ENCODE data around the gene OR51T1. TPM values are rescaled to one million over a fixed set of nuclear protein-coding genes. Genes with fewer than 3 reads are reported as not detected.

OR51T1 gene, protein sequence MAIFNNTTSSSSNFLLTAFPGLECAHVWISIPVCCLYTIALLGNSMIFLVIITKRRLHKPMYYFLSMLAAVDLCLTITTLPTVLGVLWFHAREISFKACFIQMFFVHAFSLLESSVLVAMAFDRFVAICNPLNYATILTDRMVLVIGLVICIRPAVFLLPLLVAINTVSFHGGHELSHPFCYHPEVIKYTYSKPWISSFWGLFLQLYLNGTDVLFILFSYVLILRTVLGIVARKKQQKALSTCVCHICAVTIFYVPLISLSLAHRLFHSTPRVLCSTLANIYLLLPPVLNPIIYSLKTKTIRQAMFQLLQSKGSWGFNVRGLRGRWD
- total RNA-seq, result not detected

GRCh38 chr11:4881860-4882500 lies at the start of gene OR51T1:
Gene OR51T1, plus strand, starts transcription at chr11:4881900. Its CDS starts 0 bp downstream, at chr11:4881900.

DNA sequence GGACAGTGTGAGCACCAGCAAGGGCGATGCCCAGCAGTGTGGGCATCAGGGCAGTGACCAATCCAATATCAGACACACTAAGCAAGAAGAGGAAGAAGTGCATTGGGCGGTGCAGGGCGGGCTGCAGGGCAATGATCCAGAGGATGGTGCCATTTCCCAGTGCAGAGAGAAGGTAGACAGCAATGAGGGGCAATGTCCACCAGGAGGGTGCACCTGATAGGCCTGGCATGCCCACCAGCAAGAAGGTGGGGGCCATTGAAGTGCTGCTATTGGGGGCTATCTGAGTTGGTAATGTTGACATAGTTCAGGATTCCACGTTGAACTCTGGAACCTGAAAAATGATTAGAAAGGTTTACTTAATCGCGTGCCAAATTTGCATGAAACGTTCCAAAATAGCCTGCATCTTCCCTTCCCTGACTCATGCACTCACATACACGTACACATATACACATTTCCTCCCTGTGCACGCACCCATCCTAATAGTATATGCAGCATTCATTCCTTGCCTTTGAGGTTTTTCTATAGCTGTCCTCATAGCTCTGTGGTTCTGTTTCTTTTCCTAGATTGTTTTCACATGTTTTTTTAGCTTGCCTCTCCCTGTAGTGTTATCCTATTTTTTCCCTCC lies 32.7 kb upstream of the OR51T1 start, which contains the start of gene OR51S1:
Gene OR51S1, minus strand, starts transcription at position 301 of the 625 bp plus-strand sequence. Its CDS starts 0 bp downstream, at position 301.

GRCh38 chr11:4903484-4903883 lies 21.8 kb downstream of the OR51T1 start, which contains the start of gene OR51A7:
Gene OR51A7, plus strand, starts transcription at chr11:4903783. Its CDS starts 3,587 bp downstream, at chr11:4907370.

DNA sequence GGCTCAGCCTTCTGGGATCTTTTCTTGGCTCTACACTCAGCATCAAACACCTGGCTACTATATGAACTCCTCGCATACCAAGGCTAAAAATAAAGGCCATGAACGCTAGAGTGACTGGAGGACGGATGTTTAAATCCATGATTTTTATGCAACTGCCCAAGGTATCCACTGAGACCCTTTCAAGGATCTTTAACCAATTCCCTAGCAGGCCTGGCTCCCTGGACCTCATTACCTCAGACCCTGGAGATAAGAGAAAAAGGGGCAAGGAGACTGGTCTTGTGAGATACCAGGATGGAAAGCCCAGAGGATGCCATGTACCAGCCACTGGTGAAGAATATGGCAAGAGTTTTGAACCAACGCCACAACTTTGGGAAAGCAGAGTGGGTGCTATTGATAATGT lies 37.5 kb downstream of the OR51T1 start, which contains the start of gene OR51G2:
Gene OR51G2, minus strand, starts transcription at position 101 of the 400 bp plus-strand sequence. CDS start 3,687 bp downstream, outside the sequence.

GRCh38 chr11:4924239-4924638 lies 42.5 kb downstream of the OR51T1 start, which contains the start of gene OR51G1:
Gene OR51G1, minus strand, starts transcription at chr11:4924339. Its CDS starts 0 bp downstream, at chr11:4924339.

Other genes with a start within 250 kb of the OR51T1 start
- not detected for gene OR51D1, start 244.4 kb upstream of the OR51T1 start, total RNA-seq
- not detected for gene OR51E1, start 237.9 kb upstream of the OR51T1 start, total RNA-seq
- not detected for gene OR51E2, start 184.0 kb upstream of the OR51T1 start, total RNA-seq
- gene MMP26, start 177.1 kb upstream of the OR51T1 start, total RNA-seq, result not detected
- not detected for gene OR51F1, start 112.0 kb upstream of the OR51T1 start, total RNA-seq
- not detected for gene OR52R1, start 77.5 kb upstream of the OR51T1 start, total RNA-seq
- gene OR51F2, start 60.6 kb upstream of the OR51T1 start, total RNA-seq, result not detected
- gene OR51S1, start 32.7 kb upstream of the OR51T1 start, total RNA-seq, result not detected
- gene OR51A7, start 21.9 kb downstream of the OR51T1 start, total RNA-seq, result not detected
- not detected for gene OR51G2, start 37.5 kb downstream of the OR51T1 start, total RNA-seq
- gene OR51G1, start 42.4 kb downstream of the OR51T1 start, total RNA-seq, result not detected
- gene OR51A4, start 65.7 kb downstream of the OR51T1 start, total RNA-seq, result not detected
- not detected for gene OR51A2, start 73.8 kb downstream of the OR51T1 start, total RNA-seq
- gene OR51L1, start 113.0 kb downstream of the OR51T1 start, total RNA-seq, result not detected
- not detected for gene OR52J3, start 164.6 kb downstream of the OR51T1 start, total RNA-seq
- not detected for gene OR52E2, start 177.7 kb downstream of the OR51T1 start, total RNA-seq
- not detected for gene OR52E1, start 187.7 kb downstream of the OR51T1 start, total RNA-seq